OCI-LY1 (cell line): ENCODE measurements around the gene UGT1A9.

Experiments
- H2AFZ ChIP-seq: fragments of 200-600 bp; sonication (generic), shearing (Covaris generic); 2 replicates; pipeline ENCODE4 v1.6.0; 2014; ENCODE audit warnings: antibody characterized with exemption, mild to moderate bottlenecking, low read length
- H3F3A ChIP-seq: fragments of 200-600 bp; sonication (generic), shearing (Covaris generic); 2 replicates; pipeline ENCODE4 v1.6.0; 2014; ENCODE audit warnings: mild to moderate bottlenecking, antibody characterized with exemption, low read length, moderate library complexity; ENCODE audit not compliant: insufficient read depth
- H3K27ac ChIP-seq: fragments of 200-600 bp; sonication (generic); 2 replicates; pipeline ENCODE4 v1.5.1; 2014; ENCODE audit warnings: low read length, mixed run types, mild to moderate bottlenecking, low read depth; ENCODE audit not compliant: poor library complexity, severe bottlenecking
- H3K27me3 ChIP-seq: fragments of 200-600 bp; sonication (generic); 2 replicates; pipeline ENCODE4 v1.6.0; 2014; ENCODE audit warnings: antibody characterized with exemption, mild to moderate bottlenecking, low read length, moderate library complexity; ENCODE audit not compliant: insufficient read depth
- H3K36me3 ChIP-seq: fragments of 200-600 bp; sonication (generic); 2 replicates; pipeline ENCODE4 v1.6.1; 2014; ENCODE audit warnings: mild to moderate bottlenecking, antibody characterized with exemption, low read length, moderate library complexity, mixed read lengths; ENCODE audit not compliant: insufficient read depth
- H3K4me1 ChIP-seq: fragments of 200-600 bp; sonication (generic); 2 replicates; pipeline ENCODE4 v1.5.1; 2014; ENCODE audit warnings: mild to moderate bottlenecking, low read length, moderate library complexity; ENCODE audit not compliant: insufficient read depth, severe bottlenecking
- H3K4me2 ChIP-seq: fragments of 200-600 bp; sonication (generic), shearing (Covaris generic); 2 replicates; pipeline ENCODE4 v1.6.1; 2014; ENCODE audit warnings: low read length
- H3K4me3 ChIP-seq: fragments of 200-600 bp; sonication (generic); 2 replicates; pipeline ENCODE4 v1.5.1; 2014; ENCODE audit warnings: low read length, low read depth, mild to moderate bottlenecking, mixed read lengths; ENCODE audit not compliant: poor library complexity, severe bottlenecking
- H3K79me2 ChIP-seq: fragments of 200-600 bp; shearing (Covaris generic); 2 replicates; pipeline ENCODE4 v1.6.1; 2016; ENCODE audit warnings: mixed run types, low read length, mixed read lengths; ENCODE audit not compliant: insufficient read depth
- H3K9ac ChIP-seq: fragments of 200-600 bp; sonication (generic), shearing (Covaris generic); 2 replicates; pipeline ENCODE4 v1.6.1; 2014; ENCODE audit warnings: mild to moderate bottlenecking, low read length, mixed read lengths
- H3K9me2 ChIP-seq: fragments of 200-600 bp; sonication (generic), shearing (Covaris generic); 2 replicates; pipeline ENCODE4 v1.6.1; 2014; ENCODE audit warnings: low read depth, mild to moderate bottlenecking, low read length, mixed read lengths
- H3K9me3 ChIP-seq: fragments of 200-600 bp; shearing (Covaris generic); 2 replicates; pipeline ENCODE4 v1.6.1; 2014; ENCODE audit warnings: low read length, mixed read lengths
- H4K20me1 ChIP-seq: fragments of 200-600 bp; sonication (generic), shearing (Covaris generic); 2 replicates; pipeline ENCODE4 v1.6.0; 2016; ENCODE audit warnings: mild to moderate bottlenecking, low read length; ENCODE audit not compliant: insufficient read depth
- EZH2 ChIP-seq: fragments of 200-600 bp; sonication (generic), shearing (Covaris generic); IDR thresholded peaks from 2 replicates; pipeline ENCODE4 v1.8.0; 2017; ENCODE audit warnings: borderline replicate concordance, mixed run types, mild to moderate bottlenecking, antibody characterized with exemption, low read length, moderate library complexity, mixed read lengths
- TF ChIP-seq, protein P1 (sequence below): fragments of 200-600 bp; sonication (generic), shearing (Covaris generic); IDR thresholded peaks from 2 replicates; pipeline ENCODE4 v1.5.1; 2017; ENCODE audit warnings: mild to moderate bottlenecking, antibody characterized with exemption, low read length, moderate library complexity, mixed read lengths

UGT1A9 gene

GRCh38 chr2:233676046-233676445 is 4.3 kb downstream of the UGT1A9 start:
- Histone ChIP-seq H3K9me3 (no peaks in the 10 kb centered on the region), H2AFZ (no peak overlapping the region), H3K4me3 (no peak overlapping the region), H3K4me2 (no peak overlapping the region), H3F3A (no peaks in the 10 kb centered on the region), H3K4me1 (no peaks in the 10 kb centered on the region), H3K79me2 (no peaks in the 10 kb centered on the region), H3K27ac (no peak overlapping the region), H3K9ac (no peak overlapping the region), H4K20me1 (no peaks in the 10 kb centered on the region), H3K9me2 (no peaks in the 10 kb centered on the region), H3K27me3 (no peaks in the 10 kb centered on the region; the same call in 1 of the 2 replicates), H3K36me3 (no peaks in the 10 kb centered on the region)
- TF ChIP-seq, protein P1, sequence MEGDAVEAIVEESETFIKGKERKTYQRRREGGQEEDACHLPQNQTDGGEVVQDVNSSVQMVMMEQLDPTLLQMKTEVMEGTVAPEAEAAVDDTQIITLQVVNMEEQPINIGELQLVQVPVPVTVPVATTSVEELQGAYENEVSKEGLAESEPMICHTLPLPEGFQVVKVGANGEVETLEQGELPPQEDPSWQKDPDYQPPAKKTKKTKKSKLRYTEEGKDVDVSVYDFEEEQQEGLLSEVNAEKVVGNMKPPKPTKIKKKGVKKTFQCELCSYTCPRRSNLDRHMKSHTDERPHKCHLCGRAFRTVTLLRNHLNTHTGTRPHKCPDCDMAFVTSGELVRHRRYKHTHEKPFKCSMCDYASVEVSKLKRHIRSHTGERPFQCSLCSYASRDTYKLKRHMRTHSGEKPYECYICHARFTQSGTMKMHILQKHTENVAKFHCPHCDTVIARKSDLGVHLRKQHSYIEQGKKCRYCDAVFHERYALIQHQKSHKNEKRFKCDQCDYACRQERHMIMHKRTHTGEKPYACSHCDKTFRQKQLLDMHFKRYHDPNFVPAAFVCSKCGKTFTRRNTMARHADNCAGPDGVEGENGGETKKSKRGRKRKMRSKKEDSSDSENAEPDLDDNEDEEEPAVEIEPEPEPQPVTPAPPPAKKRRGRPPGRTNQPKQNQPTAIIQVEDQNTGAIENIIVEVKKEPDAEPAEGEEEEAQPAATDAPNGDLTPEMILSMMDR: no peak
- no peak for TF ChIP-seq EZH2

- TF ChIP-seq, protein P1: no peak
- no peak for TF ChIP-seq EZH2
- Histone ChIP-seq H4K20me1 (no peaks in the 10 kb centered on the region), H3K9ac (no peak overlapping the region), H3F3A (no peaks in the 10 kb centered on the region), H3K4me2 (no peak overlapping the region), H3K4me1 (no peaks in the 10 kb centered on the region), H3K9me3 (no peaks in the 10 kb centered on the region), H3K27me3 (no peaks in the 10 kb centered on the region), H3K4me3 (no peak overlapping the region), H3K79me2 (no peaks in the 10 kb centered on the region), H3K27ac (no peak overlapping the region), H3K36me3 (no peaks in the 10 kb centered on the region), H2AFZ (no peak overlapping the region), H3K9me2 (no peaks in the 10 kb centered on the region; the same call in 1 of the 2 replicates)
Measured at GRCh38 chr2:233679196-233679595, 7.5 kb downstream of the UGT1A9 start.

GRCh38 chr2:233680361-233681045 is 8.8 kb downstream of the UGT1A9 start:
- Histone ChIP-seq H3K9me2 (no peaks in the 10 kb centered on the region; the same call in 1 of the 2 replicates), H4K20me1 (no peaks in the 10 kb centered on the region), H3K36me3 (no peaks in the 10 kb centered on the region), H3K4me3 (no peak overlapping the region), H2AFZ (no peak overlapping the region), H3K4me2 (no peak overlapping the region), H3K9ac (no peak overlapping the region), H3K4me1 (no peaks in the 10 kb centered on the region), H3F3A (no peaks in the 10 kb centered on the region), H3K79me2 (no peaks in the 10 kb centered on the region), H3K27me3 (no peaks in the 10 kb centered on the region), H3K9me3 (no peaks in the 10 kb centered on the region), H3K27ac (no peak overlapping the region)
- TF ChIP-seq EZH2: no peak
- TF ChIP-seq, protein P1: no peak
